HepG2 (cell line): ENCODE measurements around the gene EHBP1. TPM values are rescaled to one million over a fixed set of nuclear protein-coding genes. Genes with fewer than 3 reads are reported as not detected.

ENCODE experiments used
- ARHGAP35 ChIP-seq: sonication (generic); formaldehyde crosslinking; IDR thresholded peaks from 2 replicates; pipeline ENCODE4 v1.9.0; 2022; ENCODE audit warnings: mild to moderate bottlenecking, inconsistent platforms, moderate library complexity, missing genetic modification reagents, borderline replicate concordance
- ESRRA ChIP-seq: sonication (generic); formaldehyde crosslinking; IDR thresholded peaks from 2 replicates; pipeline ENCODE4 v1.5.1; 2020; ENCODE audit warnings: mild to moderate bottlenecking, low read depth, missing genetic modification reagents
- ISL2 ChIP-seq: sonication (generic); formaldehyde crosslinking; IDR thresholded peaks from 2 replicates; pipeline ENCODE4 v1.5.0; 2020; ENCODE audit warnings: missing genetic modification reagents
- KLF12 ChIP-seq: sonication (generic); formaldehyde crosslinking; IDR thresholded peaks from 2 replicates; pipeline ENCODE4 v1.4.0; 2020; ENCODE audit warnings: missing genetic modification reagents, borderline replicate concordance
- KLF15 ChIP-seq: sonication (generic); formaldehyde crosslinking; IDR thresholded peaks from 2 replicates; pipeline ENCODE4 v1.8.1; 2023; ENCODE audit warnings: borderline replicate concordance, mild to moderate bottlenecking, inconsistent platforms, missing genetic modification reagents, mixed read lengths
- NKX3-1 ChIP-seq: sonication (generic); formaldehyde crosslinking; IDR thresholded peaks from 2 replicates; pipeline ENCODE4 v1.5.0; 2020; ENCODE audit warnings: missing genetic modification reagents
- NR2F1 ChIP-seq, 2 experiments: fragments of 450-650 bp in 1 of 2; formaldehyde crosslinking in 1 of 2; IDR thresholded peaks; 2 replicates each; pipeline versions ENCODE4 v1.5.0 to v1.6.1; 2016 to 2020; ENCODE audit warnings: mild to moderate bottlenecking in 1 of 2, missing compliant biosample characterization in 1 of 2, missing genetic modification reagents in 1 of 2, moderate library complexity in 1 of 2
- PHF21A ChIP-seq: sonication (generic); formaldehyde crosslinking; IDR thresholded peaks from 2 replicates; pipeline ENCODE4 v1.5.0; 2020; ENCODE audit warnings: mild to moderate bottlenecking, missing genetic modification reagents
- TP53 ChIP-seq: sonication (generic); formaldehyde crosslinking; conservative IDR thresholded peaks from 2 replicates; pipeline ENCODE4 v1.4.0; 2020; ENCODE audit warnings: missing genetic modification reagents
- ZNF343 ChIP-seq: sonication (generic); formaldehyde crosslinking; IDR thresholded peaks from 2 replicates; pipeline ENCODE4 v1.4.0; 2020; ENCODE audit warnings: mild to moderate bottlenecking, missing genetic modification reagents
- ZNF616 ChIP-seq: sonication (generic); formaldehyde crosslinking; IDR thresholded peaks from 2 replicates; pipeline ENCODE4 v1.5.0; 2020; ENCODE audit warnings: low read depth, mild to moderate bottlenecking, missing genetic modification reagents
- ZNF839 ChIP-seq: sonication (generic); formaldehyde crosslinking; IDR thresholded peaks from 2 replicates; pipeline ENCODE4 v1.4.0; 2020; ENCODE audit warnings: missing genetic modification reagents, mild to moderate bottlenecking, borderline replicate concordance
- polyA plus RNA-seq, 8 experiments: library from polyadenylated mRNA; depleted of rRNA in 3 of 8; stranded (reverse) in 7 of 8; unstranded in 1 of 8; fragments of >200 nt; fragmentation: Illumina TruSeq in 4 of 8; extraction: Trizol in 4 of 8; gene quantifications; 2 replicates each; pipeline versions ENCODE4 v1.2.1 to v1.2.3, GENCODE V29; 2011 to 2016; ENCODE audit warnings: low read depth in 4 of 8, missing spikeins in 1 of 8, mixed read lengths in 1 of 8; ENCODE audit not compliant: insufficient read depth in 1 of 8
- total RNA-seq, 5 experiments: library from RNA; depleted of rRNA; stranded (reverse); fragments of >200 nt; fragmentation: Illumina TruSeq; extraction: Trizol; gene quantifications; 2 replicates each; pipeline ENCODE4 v1.2.3, GENCODE V29; 2016; ENCODE audit warnings: low read depth in 1 of 5
- TF ChIP-seq, protein P1 (sequence below): sonication (generic); formaldehyde crosslinking; IDR thresholded peaks from one replicate; pipeline ENCODE4 v1.5.1; 2020; ENCODE audit warnings: mild to moderate bottlenecking, missing genetic modification reagents; ENCODE audit errors: not compliant biosample characterization
- TF ChIP-seq, protein P2 (sequence below): sonication (generic); formaldehyde crosslinking; IDR thresholded peaks from 2 replicates; pipeline ENCODE4 v1.4.0; 2020; ENCODE audit warnings: missing genetic modification reagents
- TF ChIP-seq, protein P3 (sequence below): sonication (generic); formaldehyde crosslinking; IDR thresholded peaks from 2 replicates; pipeline ENCODE4 v1.4.0; 2020; ENCODE audit warnings: missing genetic modification reagents
- TF ChIP-seq, protein P4 (sequence below): sonication (generic); formaldehyde crosslinking; IDR thresholded peaks from 2 replicates; pipeline ENCODE4 v1.4.0; 2020; ENCODE audit warnings: missing genetic modification reagents

EHBP1 gene
- total and polyA plus RNA-seq, 2 of the 13 experiments (the other 11 are each of a cell fraction or from before 2014, with no cell fraction given), result 93.5 to 146 TPM

DNA sequence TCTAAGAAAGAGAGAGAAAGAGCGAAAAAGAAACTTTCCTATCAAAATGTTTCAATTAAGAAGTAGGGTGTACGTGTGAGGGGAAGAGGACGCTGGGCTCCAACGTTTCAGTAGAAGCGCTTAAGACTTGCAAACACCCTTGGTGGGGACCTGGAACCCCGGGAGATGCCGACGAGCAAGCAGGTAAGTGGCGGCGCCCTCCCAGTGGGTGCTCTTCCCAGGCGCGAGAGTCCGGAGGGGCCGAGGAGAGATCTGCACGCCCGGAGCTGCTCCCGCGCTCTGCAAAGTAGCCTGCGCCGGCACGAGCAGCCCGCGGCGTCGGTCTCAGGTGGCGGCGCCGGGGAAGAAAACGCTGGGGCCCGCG is 344.4 kb downstream of the EHBP1 start (continued):
- TF ChIP-seq, protein P1, sequence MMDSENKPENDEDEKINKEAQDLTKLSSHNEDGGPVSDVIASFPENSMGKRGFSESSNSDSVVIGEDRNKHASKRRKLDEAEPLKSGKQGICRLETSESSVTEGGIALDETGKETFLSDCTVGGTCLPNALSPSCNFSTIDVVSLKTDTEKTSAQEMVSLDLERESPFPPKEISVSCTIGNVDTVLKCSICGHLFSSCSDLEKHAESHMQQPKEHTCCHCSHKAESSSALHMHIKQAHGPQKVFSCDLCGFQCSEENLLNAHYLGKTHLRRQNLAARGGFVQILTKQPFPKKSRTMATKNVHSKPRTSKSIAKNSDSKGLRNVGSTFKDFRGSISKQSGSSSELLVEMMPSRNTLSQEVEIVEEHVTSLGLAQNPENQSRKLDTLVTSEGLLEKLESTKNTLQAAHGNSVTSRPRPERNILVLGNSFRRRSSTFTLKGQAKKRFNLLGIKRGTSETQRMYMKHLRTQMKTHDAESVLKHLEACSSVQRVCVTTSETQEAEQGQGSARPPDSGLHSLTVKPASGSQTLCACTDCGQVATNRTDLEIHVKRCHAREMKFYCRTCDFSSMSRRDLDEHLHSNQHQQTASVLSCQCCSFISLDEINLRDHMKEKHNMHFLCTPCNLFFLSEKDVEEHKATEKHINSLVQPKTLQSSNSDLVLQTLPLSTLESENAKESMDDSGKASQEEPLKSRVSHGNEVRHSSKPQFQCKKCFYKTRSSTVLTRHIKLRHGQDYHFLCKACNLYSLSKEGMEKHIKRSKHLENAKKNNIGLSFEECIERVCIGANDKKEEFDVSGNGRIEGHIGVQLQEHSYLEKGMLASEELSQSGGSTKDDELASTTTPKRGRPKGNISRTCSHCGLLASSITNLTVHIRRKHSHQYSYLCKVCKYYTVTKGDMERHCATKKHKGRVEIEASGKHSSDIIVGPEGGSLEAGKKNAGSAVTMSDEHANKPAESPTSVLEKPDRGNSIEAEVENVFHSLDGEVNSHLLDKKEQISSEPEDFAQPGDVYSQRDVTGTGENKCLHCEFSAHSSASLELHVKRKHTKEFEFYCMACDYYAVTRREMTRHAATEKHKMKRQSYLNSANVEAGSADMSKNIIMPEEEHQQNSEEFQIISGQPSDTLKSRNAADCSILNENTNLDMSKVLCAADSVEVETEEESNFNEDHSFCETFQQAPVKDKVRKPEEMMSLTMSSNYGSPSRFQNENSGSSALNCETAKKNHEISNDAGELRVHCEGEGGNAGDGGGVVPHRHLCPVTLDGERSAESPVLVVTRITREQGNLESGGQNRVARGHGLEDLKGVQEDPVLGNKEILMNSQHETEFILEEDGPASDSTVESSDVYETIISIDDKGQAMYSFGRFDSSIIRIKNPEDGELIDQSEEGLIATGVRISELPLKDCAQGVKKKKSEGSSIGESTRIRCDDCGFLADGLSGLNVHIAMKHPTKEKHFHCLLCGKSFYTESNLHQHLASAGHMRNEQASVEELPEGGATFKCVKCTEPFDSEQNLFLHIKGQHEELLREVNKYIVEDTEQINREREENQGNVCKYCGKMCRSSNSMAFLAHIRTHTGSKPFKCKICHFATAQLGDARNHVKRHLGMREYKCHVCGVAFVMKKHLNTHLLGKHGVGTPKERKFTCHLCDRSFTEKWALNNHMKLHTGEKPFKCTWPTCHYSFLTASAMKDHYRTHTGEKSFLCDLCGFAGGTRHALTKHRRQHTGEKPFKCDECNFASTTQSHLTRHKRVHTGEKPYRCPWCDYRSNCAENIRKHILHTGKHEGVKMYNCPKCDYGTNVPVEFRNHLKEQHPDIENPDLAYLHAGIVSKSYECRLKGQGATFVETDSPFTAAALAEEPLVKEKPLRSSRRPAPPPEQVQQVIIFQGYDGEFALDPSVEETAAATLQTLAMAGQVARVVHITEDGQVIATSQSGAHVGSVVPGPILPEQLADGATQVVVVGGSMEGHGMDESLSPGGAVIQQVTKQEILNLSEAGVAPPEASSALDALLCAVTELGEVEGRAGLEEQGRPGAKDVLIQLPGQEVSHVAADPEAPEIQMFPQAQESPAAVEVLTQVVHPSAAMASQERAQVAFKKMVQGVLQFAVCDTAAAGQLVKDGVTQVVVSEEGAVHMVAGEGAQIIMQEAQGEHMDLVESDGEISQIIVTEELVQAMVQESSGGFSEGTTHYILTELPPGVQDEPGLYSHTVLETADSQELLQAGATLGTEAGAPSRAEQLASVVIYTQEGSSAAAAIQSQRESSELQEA (CRISPR knock-in tag), result peak; percentile 6
- TF ChIP-seq NR2F1 (CRISPR knock-in tag; IDR thresholded peaks at IDR 0.05), result no peak
- 0 out of 2 replicates have a peak, but pooled peaks have one; percentile 19 for TF ChIP-seq ISL2 (CRISPR knock-in tag)
- TF ChIP-seq, protein P2, sequence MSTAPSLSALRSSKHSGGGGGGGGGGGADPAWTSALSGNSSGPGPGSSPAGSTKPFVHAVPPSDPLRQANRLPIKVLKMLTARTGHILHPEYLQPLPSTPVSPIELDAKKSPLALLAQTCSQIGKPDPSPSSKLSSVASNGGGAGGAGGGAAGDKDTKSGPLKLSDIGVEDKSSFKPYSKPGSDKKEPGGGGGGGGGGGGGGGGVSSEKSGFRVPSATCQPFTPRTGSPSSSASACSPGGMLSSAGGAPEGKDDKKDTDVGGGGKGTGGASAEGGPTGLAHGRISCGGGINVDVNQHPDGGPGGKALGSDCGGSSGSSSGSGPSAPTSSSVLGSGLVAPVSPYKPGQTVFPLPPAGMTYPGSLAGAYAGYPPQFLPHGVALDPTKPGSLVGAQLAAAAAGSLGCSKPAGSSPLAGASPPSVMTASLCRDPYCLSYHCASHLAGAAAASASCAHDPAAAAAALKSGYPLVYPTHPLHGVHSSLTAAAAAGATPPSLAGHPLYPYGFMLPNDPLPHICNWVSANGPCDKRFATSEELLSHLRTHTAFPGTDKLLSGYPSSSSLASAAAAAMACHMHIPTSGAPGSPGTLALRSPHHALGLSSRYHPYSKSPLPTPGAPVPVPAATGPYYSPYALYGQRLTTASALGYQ, result 0 out of 2 replicates have a peak, but pooled peaks have one; percentile 53
- peak; percentile 39; the same call in 1 of the 2 replicates for TF ChIP-seq PHF21A
- 0 out of 2 replicates have a peak, but pooled peaks have one; percentile 10 for TF ChIP-seq KLF15 (CRISPR knock-in tag)
- 0 out of 2 replicates have a peak, but pooled peaks have one; percentile 52 for TF ChIP-seq ZNF616 (CRISPR knock-in tag)
- 0 out of 2 replicates have a peak, but pooled peaks have one; percentile 20 for TF ChIP-seq KLF12 (CRISPR knock-in tag)
- TF ChIP-seq ESRRA (CRISPR knock-in tag), result no peak
- TF ChIP-seq ZNF343 (CRISPR knock-in tag), result no peak
- TF ChIP-seq NKX3-1, result 0 out of 2 replicates have a peak, but pooled peaks have one; percentile 80
- TF ChIP-seq, protein P3, sequence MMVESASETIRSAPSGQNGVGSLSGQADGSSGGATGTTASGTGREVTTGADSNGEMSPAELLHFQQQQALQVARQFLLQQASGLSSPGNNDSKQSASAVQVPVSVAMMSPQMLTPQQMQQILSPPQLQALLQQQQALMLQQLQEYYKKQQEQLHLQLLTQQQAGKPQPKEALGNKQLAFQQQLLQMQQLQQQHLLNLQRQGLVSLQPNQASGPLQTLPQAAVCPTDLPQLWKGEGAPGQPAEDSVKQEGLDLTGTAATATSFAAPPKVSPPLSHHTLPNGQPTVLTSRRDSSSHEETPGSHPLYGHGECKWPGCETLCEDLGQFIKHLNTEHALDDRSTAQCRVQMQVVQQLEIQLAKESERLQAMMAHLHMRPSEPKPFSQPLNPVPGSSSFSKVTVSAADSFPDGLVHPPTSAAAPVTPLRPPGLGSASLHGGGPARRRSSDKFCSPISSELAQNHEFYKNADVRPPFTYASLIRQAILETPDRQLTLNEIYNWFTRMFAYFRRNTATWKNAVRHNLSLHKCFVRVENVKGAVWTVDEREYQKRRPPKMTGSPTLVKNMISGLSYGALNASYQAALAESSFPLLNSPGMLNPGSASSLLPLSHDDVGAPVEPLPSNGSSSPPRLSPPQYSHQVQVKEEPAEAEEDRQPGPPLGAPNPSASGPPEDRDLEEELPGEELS (CRISPR knock-in tag), result no peak
- TF ChIP-seq, protein P4, sequence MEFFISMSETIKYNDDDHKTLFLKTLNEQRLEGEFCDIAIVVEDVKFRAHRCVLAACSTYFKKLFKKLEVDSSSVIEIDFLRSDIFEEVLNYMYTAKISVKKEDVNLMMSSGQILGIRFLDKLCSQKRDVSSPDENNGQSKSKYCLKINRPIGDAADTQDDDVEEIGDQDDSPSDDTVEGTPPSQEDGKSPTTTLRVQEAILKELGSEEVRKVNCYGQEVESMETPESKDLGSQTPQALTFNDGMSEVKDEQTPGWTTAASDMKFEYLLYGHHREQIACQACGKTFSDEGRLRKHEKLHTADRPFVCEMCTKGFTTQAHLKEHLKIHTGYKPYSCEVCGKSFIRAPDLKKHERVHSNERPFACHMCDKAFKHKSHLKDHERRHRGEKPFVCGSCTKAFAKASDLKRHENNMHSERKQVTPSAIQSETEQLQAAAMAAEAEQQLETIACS (CRISPR knock-in tag), result peak; percentile 42; the same call in 1 of the 2 replicates
- 0 out of 2 replicates have a peak, but pooled peaks have one; percentile 58 for TF ChIP-seq ARHGAP35 (CRISPR knock-in tag)
- TF ChIP-seq TP53, result 0 out of 2 replicates have a peak, but pooled peaks have one; percentile 25
- TF ChIP-seq ZNF839 (CRISPR knock-in tag), result 0 out of 2 replicates have a peak, but pooled peaks have one; percentile 5
